Measurements from ENCODE around the gene ARMC2.
"Not testable (repeated sequence)": the region's sequence is repeated elsewhere in the genome, so short reads cannot be mapped to it uniquely, and the experiment has no call there.

Gene ARMC2

DNA sequence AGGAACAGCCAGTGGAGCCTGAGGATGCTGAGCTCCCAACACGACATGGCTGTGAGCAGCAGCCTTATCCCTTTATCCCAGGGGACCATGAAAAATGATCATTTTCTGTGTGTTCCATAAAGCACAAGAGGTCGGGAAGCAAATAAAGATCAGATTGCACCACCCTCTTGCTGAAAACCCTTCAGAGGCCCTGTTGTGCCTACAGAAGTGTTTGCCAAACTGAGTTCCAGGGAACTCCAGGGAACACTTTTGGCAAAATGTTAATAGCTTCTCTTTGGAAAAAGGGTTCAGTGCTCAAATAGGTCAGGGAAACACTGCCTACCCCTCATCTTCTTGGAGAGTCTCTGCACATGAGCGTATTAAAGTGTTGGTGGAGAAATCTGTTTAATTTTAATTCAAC, 24.4 kb downstream of the ARMC2 start:
- DNase-seq: no peak

DNA sequence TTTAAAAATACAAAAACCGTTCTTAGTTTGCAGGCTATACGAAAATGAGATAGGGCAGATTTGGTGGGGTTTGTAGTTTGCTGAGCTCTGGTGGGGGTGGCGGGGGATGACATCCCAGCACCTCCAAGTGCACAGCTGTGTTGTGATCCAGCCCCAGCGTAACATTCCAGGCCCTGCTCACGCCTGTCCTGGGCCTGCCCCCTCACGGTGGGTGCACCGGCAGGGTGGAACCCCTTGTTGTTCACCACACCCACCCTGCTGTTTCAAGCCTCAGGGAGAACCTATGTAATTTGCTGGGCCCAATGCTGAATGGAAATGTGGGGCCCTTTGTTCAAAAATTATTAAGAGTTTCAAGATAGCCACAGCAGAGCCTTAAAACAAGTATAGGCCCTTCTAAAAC, 25.0 kb downstream of the ARMC2 start:
- peak; percentile 17 for DNase-seq

DNA sequence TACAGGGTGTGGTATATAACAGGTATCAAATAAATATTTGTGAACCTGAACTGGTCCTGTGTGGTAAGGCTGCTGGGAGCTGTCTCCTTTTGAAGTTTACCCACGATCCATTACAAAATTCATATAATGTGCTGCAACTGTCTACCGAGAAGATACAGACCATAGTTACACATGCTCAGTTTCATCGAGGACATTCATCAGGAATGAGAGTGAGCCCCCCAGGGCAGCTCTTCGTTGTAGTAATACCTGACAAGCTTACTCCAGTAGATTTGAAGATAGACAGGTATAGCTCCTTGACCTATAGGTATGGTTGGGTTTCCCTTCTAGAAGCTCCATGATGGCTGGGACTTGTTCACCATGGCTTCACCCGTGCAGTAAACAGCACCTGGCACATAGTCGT, 25.7 kb downstream of the ARMC2 start:
- no peak for DNase-seq

DNA sequence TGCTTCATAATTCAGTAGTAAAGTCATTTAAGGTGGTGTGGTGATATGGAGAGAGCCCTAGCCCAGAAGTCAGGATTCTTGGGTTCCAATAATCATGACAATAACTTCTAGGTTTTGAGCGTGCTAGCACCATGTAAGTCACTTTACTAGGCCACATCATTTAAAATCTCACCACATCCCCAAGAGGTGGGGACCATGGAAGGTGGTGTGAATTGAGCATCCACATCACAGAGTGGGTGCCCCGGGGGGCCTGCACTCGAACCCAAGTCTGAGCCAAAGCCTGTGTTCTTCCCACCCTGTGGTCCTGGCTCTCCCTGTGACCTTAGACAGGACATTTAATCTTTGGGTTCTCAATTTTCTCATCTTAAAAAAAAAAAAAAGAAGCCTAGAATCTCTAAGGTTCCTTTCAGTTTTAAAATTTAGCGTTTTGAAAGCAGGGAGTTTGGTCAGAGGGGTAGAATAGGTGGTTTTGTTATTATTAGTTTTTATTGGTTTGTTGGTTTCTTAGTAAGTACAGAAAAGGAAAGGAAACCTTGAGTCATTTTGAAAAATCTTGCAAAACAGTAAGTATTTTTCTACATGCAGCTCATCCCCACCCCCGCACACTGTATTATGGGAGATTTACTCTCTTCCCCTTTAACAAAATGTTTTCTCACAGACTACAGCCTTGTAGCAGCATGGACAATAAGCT, 26.4 kb downstream of the ARMC2 start:
- DNase-seq: peak; percentile 66

DNA sequence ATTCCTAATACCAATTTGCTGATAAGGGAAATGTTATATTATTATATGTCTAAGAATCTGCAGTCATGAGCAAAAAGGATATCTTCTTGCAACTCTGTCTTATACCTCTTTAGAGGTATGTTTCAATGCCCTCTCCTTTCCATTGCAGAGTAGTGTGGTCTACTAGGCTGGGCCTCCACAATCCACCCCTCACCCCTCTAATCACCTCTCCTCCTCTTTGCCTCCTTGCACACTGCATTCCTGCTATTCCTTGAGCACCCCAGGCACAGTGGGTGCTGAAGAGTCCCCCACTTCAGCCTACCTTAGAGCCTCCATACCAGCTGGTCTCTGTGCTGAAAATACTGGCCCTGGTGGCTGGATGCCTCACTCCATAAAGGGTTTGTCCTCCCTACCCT, 26.9 kb downstream of the ARMC2 start:
- no peak for DNase-seq

DNA sequence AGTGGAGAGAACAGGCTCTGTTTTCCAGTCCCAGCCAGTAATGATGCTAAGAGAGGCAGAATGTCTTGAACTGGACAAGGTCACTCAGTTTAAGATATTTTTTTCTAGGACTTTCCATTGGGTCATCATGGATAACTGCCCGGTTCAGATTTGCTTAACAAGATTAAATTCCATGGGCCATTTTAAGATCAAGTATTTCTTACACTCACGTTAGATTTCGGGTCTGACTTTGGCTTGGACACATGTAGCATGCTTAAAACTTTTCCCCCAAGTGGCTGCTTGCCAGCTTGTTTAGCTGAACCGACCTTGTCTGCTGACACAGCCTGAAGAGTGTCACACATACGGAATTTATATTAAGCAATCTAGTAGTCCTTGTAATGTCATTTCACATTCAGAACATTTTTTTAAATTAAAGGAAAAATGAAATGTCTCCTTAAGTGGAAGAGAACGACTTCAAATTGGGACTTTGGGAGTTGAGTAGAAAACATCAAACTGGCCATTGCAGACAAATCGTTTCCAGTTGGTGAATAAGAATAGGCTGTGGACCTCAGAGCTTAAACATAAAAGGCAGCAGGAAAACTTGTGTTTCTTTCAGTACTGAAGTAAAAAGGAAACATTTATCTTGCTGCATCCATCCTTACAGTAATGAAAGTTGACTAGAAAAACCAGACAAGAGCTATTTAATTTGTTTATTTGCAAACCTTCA, 29.0 kb downstream of the ARMC2 start:
- DNase-seq: no peak

DNA sequence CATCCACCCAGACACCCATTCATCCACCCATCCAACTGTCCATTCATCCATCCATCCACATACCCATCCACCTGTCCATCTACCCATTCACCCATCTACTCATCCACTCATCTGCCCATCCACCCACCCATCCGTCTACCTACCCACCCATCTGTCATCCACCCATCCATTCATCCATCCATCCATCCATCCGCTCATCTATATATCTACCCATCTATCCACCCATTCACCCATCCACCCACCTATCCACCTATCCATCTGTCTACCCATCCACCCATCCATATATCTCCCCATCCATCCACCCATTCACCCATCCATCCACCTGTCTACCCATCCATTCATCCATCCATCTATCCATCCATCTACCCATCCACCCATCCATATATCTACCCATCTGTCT, 30.7 kb downstream of the ARMC2 start:
- DNase-seq: no peak

DNA sequence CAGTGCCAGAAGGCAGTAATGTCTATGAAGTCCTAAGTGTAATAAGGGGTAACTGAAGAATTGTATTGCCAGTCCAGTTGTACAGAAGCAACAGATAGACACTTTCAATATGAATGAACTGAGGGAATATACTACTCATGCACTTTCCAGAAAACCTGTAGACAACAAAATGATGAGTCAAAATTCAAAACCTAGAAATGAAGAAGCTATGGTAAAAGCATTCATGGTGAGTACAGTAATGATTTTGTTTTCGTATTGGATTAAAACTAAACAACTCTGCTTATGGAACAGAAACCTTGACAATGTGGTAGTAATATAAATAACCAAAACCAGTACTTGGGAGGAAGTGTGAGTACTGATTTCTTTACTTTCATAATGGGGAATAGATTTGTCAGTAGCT, 35.0 kb downstream of the ARMC2 start:
- no peak for DNase-seq

DNA sequence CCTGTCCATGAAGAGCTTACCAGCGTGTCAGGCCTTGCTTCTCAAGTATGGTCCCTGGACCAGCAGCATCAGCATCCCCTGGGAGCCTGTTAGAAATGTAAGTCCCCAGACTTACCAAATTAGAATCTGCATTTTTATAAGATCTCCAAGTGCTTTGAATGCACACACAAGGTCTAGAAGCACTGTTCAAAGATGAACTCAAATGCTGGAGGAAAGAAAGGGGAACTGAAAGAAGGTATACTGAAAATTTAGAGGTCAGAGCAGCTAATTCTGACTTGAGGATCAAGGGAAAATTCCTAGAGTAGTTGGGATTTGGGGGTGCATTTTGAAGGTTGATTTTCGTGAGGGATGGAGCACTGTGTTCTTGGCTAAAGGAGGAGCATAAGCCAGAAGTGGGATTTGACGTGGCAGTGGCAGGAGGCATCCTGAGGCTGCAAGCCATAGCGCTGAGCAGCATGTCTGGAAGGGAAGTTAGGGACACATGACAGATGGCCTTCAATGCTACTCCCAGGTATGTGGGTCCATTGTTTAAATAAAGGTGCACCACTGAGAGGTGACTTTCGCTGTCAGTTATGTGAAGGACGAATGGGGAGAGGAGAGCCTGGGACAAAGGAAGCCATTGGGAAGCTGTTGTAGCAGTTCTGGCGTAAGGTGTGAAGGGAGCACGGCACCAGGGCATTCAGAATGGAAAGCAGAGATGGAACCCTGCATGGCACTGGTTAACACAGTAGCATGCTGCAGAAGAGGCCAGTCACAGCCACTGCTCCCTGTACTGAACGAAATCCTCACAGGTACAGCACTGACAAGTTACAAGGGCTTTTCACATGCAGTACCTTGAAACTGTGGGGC, 36.2 kb downstream of the ARMC2 start:
- no peak for DNase-seq

DNA sequence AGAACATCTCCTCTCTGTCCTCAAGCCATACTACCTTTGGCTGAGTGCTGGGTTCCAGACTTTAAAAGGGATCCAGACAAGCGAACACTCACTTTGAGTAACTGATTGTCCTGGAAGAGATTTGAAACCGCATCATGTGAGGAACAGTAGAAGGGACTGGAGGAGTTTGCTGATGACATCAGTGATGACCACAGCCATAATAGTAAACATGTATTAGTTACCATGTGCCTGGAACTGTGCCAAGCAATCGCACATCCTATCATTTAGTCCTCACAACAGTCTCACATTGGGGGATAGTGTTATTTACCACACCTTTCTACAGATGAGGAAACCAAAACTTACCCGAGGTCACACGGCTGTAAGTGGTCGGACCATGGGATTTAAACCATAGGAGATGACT, 39.8 kb downstream of the ARMC2 start:
- no peak for DNase-seq

DNA sequence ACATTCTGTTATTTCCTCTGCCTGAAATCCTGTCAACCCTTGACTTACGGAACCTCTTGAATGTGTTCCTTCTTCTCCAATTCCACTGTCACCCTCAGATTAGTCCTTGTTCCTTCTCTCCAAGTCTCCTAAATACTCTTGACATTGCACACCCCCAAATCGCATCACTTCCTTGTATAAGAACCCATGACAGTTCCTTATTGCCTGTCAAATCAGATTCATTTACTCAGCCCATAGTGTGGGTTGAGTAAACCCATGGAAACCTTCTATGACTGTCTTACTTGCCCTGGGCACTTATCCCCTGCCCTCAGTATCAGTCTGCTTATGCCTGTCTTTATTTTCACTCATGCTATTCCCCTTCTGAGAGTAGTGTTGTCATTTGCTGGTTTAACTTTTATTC, 40.5 kb downstream of the ARMC2 start:
- no peak for DNase-seq

DNA sequence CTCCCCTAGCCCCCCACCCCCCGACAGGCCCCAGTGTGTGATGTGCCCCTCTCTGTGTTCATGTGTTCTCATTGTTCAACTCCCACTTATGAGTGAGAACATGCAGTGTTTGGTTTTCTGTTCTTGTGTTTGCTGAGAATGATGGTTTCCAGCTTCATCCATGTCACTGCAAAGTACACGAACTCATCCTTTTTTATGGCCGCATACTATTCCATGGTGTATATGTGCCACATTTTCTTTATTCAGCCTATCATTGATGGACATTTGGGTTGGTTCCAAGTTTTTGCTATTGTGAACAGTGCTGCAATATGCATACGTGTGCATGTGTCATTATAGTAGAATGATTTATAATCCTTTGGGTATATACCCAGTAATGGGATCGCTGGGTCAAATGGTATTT, 42.7 kb downstream of the ARMC2 start:
- DNase-seq: not testable (repeated sequence)

DNA sequence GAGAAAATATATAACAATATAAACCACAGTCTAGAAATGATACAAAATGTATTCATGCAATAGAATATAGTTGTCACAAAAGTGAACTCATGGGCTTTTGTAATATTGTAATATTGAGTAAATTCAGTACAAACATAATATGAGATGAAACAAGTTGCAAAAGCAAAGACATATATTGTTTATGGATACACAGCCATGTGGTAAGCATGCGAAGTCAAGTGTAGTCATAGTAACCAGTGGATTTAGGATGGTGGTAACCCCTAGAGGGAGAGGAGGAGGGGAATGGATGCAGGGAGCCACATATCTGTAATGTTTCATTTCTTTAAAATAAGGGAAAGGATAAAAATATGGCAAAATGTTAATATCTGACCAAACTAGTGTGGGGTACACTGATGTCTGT, 47.3 kb downstream of the ARMC2 start:
- DNase-seq: no peak

DNA sequence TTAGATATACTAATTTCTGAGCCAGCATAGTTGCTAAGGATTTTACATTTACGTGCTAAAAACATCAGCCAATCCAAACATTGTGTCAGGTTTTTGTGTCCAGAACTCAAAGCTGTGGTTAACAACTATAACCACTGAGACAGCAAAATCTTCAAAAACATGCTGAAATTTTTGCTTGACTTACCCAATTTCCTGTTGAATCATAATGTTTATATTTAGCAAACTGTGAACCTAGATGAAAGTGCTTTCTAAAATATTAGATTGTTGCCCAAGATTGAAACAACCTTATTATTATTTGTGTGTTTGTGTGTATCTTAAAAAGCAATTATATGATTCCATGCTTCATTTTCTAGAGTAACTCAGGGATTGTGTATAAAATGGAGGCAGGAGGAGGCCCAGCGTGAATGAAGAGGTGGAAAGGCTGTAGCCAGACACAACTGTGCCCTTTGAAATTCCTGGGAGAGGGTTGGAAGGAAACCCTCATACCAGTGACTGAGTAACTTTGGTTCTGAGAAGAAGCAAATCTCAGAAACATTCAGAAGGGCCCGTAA, 48.0 kb downstream of the ARMC2 start:
- DNase-seq: no peak

DNA sequence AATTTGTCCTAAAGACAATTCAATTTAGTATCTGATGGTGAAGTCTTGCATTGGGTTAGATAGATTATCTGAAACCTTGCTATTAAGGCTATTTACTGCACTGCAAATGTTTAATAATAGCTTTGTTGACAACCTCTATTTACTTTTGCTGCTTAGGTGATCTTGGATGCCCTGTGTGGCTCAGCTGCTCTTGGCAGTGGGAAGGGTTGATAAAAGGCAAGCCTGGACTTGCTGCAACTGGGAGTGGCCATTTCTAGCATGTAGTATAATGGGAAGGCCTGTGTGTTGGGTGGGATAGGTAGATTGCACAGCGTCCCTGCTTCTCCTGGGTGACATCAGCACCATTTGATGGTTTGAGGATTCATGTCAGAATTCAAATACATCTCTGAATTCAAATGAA, 49.1 kb downstream of the ARMC2 start:
- DNase-seq: no peak

DNA sequence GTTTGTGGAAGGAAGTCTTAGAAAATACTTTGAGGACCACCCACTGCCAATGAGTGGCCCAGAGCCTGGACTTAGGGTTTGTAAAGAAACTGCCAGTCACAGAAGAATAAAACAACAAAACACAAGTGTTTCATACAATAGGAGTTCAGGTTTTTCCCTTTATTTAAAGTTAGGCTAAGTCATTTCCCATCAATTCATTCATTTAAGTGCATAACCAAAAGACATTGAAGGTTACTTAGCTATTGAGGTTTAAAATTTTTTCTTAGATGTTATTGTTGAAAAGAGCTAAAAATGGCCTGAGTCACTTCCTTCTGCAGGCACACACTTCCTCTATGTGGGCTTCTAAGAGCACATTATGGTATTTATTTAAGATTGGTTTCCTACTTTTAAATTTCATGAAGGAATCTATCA, 54.2 kb downstream of the ARMC2 start:
- no peak for DNase-seq

DNA sequence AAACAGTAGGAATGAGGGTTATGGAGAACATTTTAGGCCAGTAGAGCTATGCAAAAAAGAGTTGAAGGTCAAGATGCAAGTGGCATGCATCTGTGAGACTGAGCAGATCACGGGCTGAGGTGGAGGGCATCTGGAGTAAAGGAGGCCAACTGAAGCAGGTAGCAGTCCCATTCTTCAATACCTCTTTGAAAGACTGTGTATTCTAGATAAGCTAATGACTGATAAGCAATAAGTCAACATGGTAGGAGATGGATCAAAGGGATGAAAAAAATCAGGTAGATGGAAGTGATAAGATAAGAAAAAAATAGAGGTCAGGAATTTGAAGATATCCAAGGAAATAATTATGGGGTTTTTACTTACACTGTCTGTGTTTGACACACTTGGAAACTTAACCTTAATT, 55.6 kb downstream of the ARMC2 start:
- no peak for DNase-seq

DNA sequence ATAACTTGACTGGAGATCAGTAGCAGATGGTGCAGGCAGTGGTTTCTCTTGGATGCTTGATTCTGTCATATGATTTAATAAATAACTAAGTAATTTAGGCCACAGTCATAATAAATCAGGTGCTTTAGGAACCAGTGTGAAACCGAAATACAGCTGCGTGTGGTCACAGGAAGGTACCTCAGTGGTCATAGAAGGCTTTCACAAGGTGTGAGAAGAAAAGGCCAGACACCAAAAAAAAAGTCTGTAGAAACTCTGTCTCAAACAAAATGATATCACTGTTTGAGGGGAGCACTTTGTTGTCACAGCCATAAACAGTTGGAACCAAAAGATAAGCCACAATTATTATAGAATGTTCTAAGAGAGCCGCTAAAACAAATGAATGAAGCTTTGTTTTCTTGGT, 56.5 kb downstream of the ARMC2 start:
- peak; percentile 58 for DNase-seq

DNA sequence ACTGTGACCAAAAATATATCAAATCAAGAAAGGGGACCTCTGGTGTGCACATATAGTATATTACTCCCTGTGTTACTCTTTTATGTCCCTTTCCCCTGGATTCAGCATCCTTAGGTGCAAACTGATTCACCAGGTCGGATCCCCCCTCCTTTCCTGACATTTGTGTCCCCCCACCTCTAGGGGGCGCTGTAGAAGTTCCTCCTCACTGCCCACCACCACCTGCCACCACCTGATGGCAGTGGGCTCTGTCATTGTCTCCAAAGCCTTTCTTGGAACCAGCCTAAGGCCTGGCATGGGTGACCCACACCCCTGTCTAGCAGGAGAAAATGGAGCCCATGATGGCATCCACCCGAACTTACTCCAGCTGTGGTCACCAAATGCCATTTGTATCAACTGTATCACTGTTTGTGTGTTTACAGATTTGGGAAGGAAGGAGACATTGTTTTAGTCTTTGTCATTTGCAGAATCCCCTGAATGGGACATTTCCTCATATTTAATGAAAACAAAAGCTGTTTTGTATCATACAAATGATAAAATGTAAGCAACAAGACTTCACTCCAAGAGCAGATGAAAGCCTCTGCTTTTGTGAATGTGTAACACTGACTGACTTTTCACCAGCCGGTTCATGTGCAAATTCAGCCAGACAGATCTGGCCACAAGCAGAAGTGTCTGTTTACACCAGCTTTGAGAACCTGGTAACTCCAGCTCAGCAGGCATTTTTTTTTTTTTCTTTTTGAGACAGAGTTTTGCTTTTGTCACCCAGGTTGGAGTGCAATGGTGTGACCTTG, 66.2 kb downstream of the ARMC2 start:
- no peak for DNase-seq

DNA sequence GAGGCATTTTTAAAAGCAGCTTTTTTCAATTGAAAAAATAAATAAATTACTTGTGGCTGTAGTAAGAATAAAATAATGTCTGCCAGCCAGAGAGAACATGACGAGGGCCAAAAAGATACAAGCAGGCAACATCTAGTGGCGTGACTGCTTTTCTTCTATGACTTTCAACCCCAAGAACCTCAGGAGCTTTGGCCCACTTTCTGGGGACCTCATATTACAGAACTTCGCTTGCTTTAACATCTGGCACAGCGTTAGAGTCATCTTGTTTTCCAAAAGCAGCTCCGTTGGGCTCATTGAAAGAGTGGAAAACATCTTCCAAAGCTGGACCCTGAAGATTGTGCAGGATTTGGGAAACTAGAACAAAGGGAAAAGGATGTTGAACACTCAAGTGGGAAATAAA, 67.0 kb downstream of the ARMC2 start:
- DNase-seq: no peak

DNA sequence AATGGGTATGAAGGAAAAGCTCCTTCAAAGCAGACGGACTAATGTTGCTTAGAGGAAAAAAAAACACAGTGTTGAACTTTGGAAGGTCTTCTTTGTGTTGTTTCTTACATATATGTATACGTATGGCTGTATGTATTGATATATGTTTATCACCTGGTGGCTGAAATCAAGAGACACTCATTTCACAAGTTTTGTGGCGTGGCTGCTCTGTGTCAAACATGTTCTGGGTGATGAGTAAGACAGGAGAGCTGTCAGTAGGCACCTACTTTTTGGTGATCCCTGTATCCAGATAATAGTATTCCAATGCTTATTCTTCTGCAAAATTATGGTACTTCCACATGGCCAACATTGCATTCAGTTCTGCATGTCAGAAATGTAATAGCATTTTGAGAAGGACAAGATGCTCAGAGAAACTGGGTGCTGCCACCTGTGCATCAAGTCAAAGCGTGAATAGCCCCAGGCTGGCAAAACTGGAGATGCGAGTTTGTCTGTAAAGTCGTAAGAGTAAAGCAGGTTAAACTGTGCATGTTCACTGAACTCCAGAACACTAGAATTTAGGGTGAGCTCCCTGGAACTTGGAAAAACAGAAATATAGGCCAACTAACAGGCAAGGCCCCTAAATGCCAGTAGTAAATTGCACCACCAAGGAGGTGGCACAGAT, 67.9 kb downstream of the ARMC2 start:
- DNase-seq: no peak

DNA sequence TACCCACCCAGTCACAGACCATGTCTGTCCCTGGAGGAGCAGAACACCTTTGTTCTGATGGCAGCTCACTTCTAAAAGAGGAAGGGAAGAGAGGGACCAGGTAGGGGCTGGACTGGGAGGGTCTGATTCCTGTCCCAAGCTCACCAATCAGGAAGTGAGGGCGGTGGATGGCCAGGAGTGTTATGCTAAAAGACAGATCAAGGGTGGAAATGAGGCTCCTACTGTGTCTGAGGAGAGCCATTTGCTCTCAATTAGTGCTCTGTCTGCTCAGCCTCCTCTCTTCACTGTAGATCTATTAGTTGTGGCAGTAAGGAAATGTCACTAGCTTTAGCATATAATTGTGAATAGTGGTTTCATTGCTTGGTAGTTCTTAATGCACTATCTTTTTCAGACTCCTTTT, 72.5 kb downstream of the ARMC2 start:
- DNase-seq: no peak

Measured in NK-92 treated with Interleukin-12 subunit alpha and Interleukin-12 subunit beta, amount 100 ng/mL, for 24 hours (cell line).